GM18505 (cell line): ENCODE data around the gene OR4D9.
"Not testable (repeated sequence)": the region's sequence is repeated elsewhere in the genome, so short reads cannot be mapped to it uniquely, and the experiment has no call there.

Source experiments
- ATAC-seq: cut with Tn5 transposase; IDR thresholded peaks from one replicate; pipeline ENCODE4 v1.9.1; 2021; ENCODE audit not compliant: unreplicated experiment
- POLR2A ChIP-seq: IDR thresholded peaks from 4 replicates; pipeline ENCODE4 v1.6.1; 2011; ENCODE audit warnings: borderline replicate concordance; ENCODE audit not compliant: insufficient read depth, insufficient read length; ENCODE audit errors: extremely low read depth

OR4D9 gene

GRCh38 chr11:59510941-59511589 is at the start of gene OR4D9:
OR4D9 (plus strand) TSS chr11:59511539; CDS start chr11:59514913, 3,374 bp downstream.
- TF ChIP-seq POLR2A = no peak
- ATAC-seq = no peak

GRCh38 chr11:59463190-59463641 is 48.1 kb upstream of the OR4D9 start:
- ATAC-seq = no peak

GRCh38 chr11:59473015-59473414 is 38.3 kb upstream of the OR4D9 start, which contains the start of gene OR4D10:
OR4D10 (plus strand) TSS chr11:59473315; CDS start chr11:59477430, 4,115 bp downstream.
- no peak for TF ChIP-seq POLR2A
- no peak for ATAC-seq

More at GRCh38 chr11:59463190-59463641, 48.1 kb upstream of the OR4D9 start:
- no peak for TF ChIP-seq POLR2A

- no peak for ATAC-seq
- TF ChIP-seq POLR2A = no peak
Observed at GRCh38 chr11:59475176-59475575, 36.2 kb upstream of the OR4D9 start.

GRCh38 chr11:59479906-59480305 is 31.4 kb upstream of the OR4D9 start:
- no peak for TF ChIP-seq POLR2A
- ATAC-seq = no peak

DNA sequence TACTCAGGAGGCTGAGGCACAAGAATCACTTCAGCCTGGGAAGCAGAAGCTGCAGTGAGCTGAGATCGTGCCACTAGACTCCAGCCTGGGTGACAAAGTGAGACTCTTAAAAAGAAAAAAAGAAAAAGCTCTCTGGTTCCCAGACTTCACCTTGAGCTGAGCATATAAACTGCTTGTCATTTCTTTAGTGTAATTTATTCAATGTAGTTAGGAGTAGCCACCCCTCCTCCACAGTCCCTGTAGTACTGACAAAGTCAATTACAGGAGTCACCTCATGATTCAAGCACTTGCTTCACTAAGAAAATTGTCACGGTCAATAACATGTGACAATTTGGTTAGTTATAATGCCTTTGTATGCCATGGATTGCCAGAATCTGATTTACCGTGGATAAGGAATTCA is 31.0 kb upstream of the OR4D9 start:
- no peak for TF ChIP-seq POLR2A
- no peak for ATAC-seq

- no peak for TF ChIP-seq POLR2A
- no peak for ATAC-seq
Observed at GRCh38 chr11:59501931-59502330, 9.4 kb upstream of the OR4D9 start.

GRCh38 chr11:59503276-59503675 is 8.1 kb upstream of the OR4D9 start, which contains the start of gene OR4D11:
OR4D11 (plus strand) TSS chr11:59503576; CDS start chr11:59503576, 0 bp downstream.
- TF ChIP-seq POLR2A = no peak
- no peak for ATAC-seq

DNA sequence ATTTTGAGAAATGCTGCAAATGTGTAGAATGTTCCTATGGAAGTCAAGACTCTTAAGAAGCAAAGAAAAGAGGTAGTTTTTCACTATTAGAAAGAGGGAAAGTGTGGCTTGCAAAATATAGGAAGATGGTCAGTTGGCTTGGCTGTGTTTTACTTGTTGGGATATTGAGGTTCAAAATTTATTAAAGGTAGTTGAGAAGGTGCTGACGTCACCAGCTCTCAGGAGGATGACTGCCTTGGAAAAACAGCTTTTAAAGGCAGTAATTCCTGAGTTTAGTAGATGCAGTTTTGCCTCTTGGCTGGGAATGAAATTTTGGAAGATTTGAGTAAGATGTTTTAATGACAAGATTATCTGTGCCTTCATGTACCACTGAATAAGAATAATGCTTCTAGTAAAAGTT is 336 bp downstream of the OR4D9 start:
- TF ChIP-seq POLR2A = no peak
- no peak for ATAC-seq

DNA sequence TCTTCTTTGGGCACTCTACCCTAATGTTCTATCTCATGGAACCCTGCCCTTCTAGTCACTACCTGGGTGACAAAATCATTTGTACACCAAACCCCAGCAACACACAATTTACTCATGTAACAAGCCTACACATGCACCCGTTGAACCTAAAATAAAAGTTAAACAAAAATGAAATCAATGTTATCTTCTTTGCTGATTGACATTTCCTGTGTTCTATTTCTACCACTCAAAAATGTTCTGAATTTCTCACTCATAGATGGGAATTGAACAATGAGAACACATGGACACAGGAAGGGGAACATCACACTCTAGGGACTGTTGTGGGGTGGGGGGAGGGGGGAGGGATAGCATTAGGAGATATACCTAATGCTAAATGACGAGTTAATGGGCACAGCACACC is 8.8 kb downstream of the OR4D9 start:
- not testable (repeated sequence) for ATAC-seq

GRCh38 chr11:59520741-59521140 is 9.4 kb downstream of the OR4D9 start:
- no peak for ATAC-seq
- no peak for TF ChIP-seq POLR2A

- no peak for TF ChIP-seq POLR2A
- ATAC-seq = no peak
Observed at GRCh38 chr11:59523541-59523940, 12.2 kb downstream of the OR4D9 start.

GRCh38 chr11:59528711-59529110 is 17.4 kb downstream of the OR4D9 start:
- no peak for TF ChIP-seq POLR2A
- ATAC-seq = no peak

DNA sequence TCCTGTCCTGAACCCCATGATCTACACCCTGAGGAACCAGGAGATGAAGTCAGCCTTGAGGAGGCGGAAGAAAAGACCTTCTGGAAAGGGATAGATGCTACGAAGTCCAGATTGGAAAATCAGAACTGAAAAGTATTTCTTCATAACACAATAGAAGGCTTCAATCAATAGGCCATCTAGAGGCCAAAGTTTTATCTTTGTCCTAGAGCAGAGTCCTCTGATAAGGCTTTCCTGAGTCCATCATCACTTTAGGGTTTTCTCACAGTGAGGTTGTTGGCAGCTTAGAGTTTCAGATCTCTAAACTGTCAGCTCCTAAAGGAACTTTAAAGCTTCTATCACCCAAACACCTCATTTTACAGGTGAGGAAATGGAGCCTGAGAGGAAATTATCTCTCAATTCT is 21.3 kb downstream of the OR4D9 start:
- ATAC-seq = no peak
- TF ChIP-seq POLR2A = no peak

DNA sequence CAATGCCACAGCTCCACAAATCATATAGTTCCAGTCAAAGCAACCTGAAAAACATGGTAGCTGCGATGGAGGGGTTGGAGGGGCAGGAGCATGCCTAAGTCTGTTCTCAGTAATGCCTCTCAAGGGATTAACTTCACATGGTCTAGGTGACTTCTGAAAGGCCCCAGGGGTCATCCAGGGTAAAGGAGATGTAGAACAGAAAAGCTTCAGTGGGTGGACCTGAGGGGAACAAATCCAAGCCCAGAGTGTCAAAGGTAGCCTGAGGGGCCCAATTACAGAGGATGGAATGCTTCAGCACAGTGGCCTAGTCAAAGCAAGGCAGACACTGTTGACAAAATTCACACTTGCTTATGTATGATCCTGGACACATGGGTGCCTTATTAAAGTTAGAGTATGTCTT is 23.3 kb downstream of the OR4D9 start:
- TF ChIP-seq POLR2A = no peak
- no peak for ATAC-seq

GRCh38 chr11:59542142-59542810 is 30.9 kb downstream of the OR4D9 start:
- TF ChIP-seq POLR2A = no peak
- ATAC-seq = no peak

GRCh38 chr11:59543713-59544112 is 32.4 kb downstream of the OR4D9 start:
- not testable (repeated sequence) for ATAC-seq
